ENCODE results near the gene PRXL2A. TPM values are rescaled to one million over a fixed set of nuclear protein-coding genes. Genes with fewer than 3 reads are reported as not detected.
"Not testable (repeated sequence)": the region's sequence is repeated elsewhere in the genome, so short reads cannot be mapped to it uniquely, and the experiment has no call there.

Gene PRXL2A
- total RNA-seq, 1 donor from 2014 or later, result 52.0 TPM

DNA sequence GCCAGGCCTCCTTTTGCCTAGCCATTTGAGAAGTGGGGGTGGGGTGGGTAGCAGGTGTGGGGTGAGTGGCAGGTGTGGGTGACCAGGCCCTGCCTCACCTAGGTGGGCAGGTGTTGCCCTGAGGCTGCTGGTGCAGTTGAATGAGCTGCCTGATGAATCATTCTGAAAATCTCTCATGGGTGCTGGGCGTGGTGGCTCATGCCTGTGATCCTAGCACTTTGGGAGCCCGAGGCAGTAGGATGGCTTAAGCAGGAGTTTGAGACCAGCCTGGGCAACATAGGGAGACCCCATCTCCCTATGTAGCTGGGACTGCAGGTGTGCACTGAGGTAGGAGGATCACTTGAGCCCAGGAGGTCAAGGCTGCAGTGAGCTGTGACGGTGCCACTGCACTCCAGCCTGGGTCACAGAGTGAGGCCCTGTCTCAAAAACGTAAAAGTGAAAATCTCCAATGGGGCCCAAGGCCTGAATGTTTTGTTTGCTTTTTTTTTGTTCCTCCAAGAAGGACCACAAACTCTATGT lies 63.4 kb downstream of the PRXL2A start:
- TF ChIP-seq, protein P1, sequence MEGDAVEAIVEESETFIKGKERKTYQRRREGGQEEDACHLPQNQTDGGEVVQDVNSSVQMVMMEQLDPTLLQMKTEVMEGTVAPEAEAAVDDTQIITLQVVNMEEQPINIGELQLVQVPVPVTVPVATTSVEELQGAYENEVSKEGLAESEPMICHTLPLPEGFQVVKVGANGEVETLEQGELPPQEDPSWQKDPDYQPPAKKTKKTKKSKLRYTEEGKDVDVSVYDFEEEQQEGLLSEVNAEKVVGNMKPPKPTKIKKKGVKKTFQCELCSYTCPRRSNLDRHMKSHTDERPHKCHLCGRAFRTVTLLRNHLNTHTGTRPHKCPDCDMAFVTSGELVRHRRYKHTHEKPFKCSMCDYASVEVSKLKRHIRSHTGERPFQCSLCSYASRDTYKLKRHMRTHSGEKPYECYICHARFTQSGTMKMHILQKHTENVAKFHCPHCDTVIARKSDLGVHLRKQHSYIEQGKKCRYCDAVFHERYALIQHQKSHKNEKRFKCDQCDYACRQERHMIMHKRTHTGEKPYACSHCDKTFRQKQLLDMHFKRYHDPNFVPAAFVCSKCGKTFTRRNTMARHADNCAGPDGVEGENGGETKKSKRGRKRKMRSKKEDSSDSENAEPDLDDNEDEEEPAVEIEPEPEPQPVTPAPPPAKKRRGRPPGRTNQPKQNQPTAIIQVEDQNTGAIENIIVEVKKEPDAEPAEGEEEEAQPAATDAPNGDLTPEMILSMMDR (conservative IDR thresholded peaks at IDR 0.05; ENCODE audit: low read depth, low read length), result no peak
- DNase-seq (ENCODE audit: low read depth), result no peak

DNA sequence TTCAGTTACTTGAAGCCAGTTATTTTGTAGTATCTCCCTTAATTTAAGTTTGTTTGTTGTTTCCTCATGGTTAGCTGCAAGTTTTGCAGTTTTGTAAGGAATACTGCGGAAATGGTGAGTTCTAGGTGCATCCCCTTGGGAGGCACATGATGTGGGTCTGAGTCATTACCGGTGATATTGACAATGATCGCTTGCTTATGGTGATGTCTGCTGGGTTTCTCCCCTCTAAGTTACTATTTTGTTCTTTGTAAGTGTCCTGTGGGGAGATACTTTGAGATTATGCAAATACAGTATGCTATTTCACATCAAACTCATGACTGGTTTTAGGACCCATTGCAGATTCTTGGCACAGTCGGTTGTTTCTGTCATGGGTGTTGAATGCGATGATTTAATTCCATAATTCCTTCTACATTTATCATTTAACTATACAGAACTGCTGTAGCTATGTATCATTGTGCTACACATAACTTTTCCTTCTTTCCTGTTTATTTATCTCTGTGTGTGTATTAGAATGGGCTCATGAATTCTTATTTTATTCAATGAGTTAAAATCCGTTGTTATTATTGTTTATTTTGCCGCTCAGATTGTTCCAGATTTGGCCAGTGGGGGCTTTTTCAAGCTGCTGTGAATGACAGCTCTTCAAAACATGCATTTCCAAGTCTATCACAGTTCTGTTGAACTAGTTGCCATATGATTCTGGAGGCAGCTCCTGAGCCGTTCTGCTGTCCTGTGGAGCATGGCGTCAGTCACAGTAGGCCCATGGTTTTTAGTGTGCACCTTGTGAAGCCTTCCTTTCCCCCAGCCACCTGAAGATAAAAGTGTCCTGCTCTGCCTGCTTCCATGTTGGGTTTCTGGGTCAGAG lies 64.1 kb downstream of the PRXL2A start:
- DNase-seq (ENCODE audit: low read depth), result peak; percentile 82
- TF ChIP-seq, protein P1 (conservative IDR thresholded peaks at IDR 0.05; ENCODE audit: low read depth, low read length), result no peak
- H3K4me3 ChIP-seq (ENCODE audit: low read depth, low read length), result no peak overlapping the region

More for the DNA sequence above, 63.4 kb downstream of the PRXL2A start:
- H3K4me3 ChIP-seq (ENCODE audit: low read depth, low read length), result no peak overlapping the region

DNA sequence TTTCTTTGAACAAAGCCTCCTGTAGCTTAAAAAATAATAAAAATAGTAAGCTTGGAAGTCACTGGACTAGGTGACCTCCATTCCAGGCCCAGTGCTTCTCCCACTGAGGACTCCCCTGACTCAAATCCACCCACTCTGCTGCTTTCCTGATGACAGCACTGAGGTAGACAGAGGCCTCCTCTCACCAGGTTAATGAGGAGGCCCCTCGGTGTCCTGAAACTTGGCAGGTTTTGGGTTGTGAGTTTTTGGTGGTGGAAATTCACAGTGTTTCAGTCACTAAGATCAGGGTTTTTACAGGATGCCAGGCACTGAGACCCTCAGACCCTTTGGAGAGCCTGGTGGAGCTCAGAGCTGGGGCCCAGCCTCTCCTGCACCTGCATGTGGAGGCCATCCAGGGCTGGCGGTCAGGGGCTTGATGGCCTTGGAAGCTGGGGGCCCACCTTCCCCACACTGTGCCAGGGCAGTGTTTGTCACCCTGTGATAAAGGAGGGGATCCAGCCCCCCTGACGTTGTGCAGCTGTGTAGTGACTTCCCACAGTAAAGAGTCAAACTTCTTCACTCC lies 64.8 kb downstream of the PRXL2A start:
- TF ChIP-seq, protein P1 (conservative IDR thresholded peaks at IDR 0.05; ENCODE audit: low read depth, low read length), result no peak
- H3K4me3 ChIP-seq (ENCODE audit: low read depth, low read length), result no peak overlapping the region
- no peak for DNase-seq (ENCODE audit: low read depth)

DNA sequence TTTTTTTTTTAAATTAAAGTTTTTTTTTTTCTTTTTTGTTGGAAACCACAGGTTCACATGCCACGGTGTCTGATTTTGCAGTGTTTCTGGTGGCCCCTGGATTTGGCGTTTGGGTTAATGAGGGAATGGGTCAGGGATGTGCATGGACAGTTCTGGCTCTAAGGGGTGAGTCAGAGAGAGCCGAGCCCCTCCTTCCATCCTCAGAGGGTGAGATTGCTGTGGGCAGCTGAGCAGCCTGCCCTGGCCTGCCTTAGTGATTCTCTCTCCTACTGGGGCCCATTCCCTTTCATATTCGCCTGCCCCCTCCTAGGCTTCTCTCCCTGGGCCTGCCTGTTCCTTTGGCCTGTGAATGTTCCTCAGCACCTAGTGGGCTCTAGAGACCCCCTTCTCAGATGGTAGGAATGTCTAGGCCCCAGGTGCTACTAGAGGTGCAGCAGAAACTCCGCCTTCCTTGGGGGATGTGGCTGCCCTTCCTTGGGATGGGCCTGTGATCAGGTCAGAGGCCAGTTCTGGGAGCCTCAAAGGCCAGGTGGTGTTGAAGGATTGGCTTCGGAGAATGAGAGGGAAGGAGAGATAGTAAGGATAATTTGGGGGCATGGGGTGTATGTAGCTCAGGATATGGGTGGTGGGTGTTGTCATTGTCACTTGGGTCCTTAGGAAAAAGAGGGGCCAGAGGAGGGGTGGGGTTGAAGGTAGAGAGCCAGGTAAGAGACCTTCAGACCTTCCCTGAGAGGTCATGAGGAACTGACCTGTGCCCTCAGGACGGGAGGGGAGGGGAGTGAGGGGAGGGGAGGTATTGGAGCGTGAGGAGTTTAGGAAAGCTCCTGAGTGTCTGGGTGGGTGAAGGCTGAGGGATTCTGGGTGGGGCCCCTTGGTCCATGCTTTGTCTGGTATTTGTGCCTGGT lies 65.6 kb downstream of the PRXL2A start:
- TF ChIP-seq, protein P1 (conservative IDR thresholded peaks at IDR 0.05; ENCODE audit: low read depth, low read length), result no peak
- no peak overlapping the region for H3K4me3 ChIP-seq (ENCODE audit: low read depth, low read length)
- no peak for DNase-seq (ENCODE audit: low read depth)

DNA sequence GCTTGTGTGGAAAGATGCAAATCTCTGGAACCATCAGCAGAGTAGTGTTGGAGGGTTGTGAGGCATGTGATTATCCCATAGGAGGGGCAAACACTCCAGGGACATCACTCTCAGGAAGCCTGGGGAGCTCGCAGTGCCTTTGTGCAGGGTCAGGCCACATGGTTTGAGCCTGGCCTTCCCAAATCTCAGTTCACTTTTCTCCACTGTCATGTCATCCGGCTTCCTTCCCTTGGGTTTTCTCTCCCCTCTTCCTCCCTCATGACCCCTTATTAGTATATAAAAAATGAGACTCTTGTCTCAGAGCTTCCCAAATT lies 66.2 kb downstream of the PRXL2A start:
- H3K4me3 ChIP-seq (ENCODE audit: low read depth, low read length), result no peak overlapping the region
- no peak for DNase-seq (ENCODE audit: low read depth)
- TF ChIP-seq, protein P1 (conservative IDR thresholded peaks at IDR 0.05; ENCODE audit: low read depth, low read length), result no peak

DNA sequence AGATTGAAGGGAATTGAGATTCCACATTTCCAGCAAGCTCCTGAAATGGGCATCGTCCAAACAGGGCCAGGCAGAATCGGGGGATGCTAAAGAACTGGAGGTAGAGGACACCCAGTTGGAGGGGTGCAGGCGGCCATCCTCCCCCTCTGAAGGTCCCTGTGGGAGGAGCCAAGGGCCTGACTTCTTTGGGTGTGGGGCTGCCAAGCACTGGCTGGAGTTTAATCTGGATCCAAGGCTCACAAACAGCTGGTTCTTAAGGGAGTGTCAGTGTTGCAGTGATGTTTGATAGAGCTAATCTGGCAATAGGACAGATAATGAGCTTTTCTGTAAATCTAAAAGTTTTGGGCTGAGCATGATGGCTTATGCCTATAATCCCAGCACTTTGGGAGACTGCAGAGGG lies 66.6 kb downstream of the PRXL2A start:
- no peak for DNase-seq (ENCODE audit: low read depth)
- TF ChIP-seq, protein P1 (conservative IDR thresholded peaks at IDR 0.05; ENCODE audit: low read depth, low read length), result no peak
- H3K4me3 ChIP-seq (ENCODE audit: low read depth, low read length), result no peak overlapping the region

DNA sequence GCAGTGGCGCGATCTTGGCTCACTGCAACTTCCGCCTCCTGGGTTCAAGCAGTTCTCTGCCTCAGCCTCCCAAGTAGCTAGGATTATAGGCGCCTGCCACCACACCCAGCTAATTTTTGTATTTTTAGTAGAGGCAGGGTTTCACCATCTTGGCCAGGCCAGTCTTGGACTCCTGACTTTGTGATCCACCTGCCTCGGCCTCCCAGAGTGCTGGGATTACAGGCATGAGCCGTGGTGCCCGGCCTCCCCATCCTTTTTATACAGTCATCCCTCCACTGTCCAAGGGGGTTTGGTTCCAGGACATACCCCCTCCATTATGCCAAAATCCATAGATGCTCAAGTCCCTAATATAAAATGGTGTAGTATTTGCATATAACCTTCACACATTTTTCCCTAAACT lies 67.3 kb downstream of the PRXL2A start:
- H3K4me3 ChIP-seq (ENCODE audit: low read depth, low read length); DNase-seq (ENCODE audit: low read depth): not testable (repeated sequence)

Measured in epithelial cell of proximal tubule (primary cell).